Peyer's patch (tissue), 4 donors: ENCODE data around the gene SIRPA.

ENCODE experiments used
- POLR2A ChIP-seq, 2 donors: fragments of 450-650 bp; IDR thresholded peaks; one replicate each; pipeline ENCODE4 v1.5.1; 2017; ENCODE audit warnings: antibody characterized with exemption in 2 of 2, mild to moderate bottlenecking in 2 of 2, moderate library complexity in 2 of 2
- TF ChIP-seq, protein P1 (sequence below), 6 experiments: fragments of 450-650 bp in 4 of 6; fragments of 200-600 bp in 2 of 6; sonication (generic) in 1 of 6; IDR thresholded peaks; one replicate each; pipeline ENCODE4 v1.5.1; 2017 to 2019; ENCODE audit warnings: antibody characterized with exemption in 6 of 6, mild to moderate bottlenecking in 3 of 6, moderate library complexity in 1 of 6

DNA sequence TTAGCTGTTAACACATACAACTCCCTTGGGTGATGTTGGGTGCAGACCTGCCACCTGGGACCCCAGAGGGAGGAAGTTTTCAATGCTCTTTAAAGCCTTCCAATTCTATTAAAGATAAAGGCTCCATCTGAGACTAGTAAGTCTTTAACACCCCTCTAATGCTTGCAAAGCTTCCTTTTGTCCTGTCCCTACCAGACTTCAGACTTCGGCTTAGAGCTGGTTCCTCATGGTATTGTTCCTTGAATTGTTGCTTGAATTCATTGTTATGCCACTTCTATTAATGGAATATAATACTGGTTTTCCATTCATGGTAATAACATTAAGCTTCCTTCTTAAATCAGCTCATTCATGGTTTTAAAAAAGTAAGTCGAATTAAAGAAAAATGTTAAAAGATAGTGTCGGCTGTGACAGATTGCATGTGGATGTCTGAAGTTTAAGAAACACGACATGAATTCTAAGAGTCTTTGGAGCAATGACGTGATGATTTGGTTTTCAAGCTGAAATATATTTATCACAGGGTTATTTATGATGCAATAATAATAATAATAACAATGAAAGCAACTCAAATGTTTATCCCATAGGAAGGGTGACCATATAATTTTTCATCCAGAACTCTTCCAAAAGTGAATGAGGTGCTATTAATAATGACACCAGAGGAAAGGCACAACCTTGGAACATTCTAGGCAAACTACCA lies 76.8 kb downstream of the SIRPA start:
- TF ChIP-seq, protein P1, sequence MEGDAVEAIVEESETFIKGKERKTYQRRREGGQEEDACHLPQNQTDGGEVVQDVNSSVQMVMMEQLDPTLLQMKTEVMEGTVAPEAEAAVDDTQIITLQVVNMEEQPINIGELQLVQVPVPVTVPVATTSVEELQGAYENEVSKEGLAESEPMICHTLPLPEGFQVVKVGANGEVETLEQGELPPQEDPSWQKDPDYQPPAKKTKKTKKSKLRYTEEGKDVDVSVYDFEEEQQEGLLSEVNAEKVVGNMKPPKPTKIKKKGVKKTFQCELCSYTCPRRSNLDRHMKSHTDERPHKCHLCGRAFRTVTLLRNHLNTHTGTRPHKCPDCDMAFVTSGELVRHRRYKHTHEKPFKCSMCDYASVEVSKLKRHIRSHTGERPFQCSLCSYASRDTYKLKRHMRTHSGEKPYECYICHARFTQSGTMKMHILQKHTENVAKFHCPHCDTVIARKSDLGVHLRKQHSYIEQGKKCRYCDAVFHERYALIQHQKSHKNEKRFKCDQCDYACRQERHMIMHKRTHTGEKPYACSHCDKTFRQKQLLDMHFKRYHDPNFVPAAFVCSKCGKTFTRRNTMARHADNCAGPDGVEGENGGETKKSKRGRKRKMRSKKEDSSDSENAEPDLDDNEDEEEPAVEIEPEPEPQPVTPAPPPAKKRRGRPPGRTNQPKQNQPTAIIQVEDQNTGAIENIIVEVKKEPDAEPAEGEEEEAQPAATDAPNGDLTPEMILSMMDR (IDR thresholded peaks at IDR 0.05): no peak
- no peak for TF ChIP-seq POLR2A (IDR thresholded peaks at IDR 0.05)
